B cell (primary cell): ENCODE measurements around the gene TMEM232. TPM values are rescaled to one million over a fixed set of nuclear protein-coding genes. Genes with fewer than 3 reads are reported as not detected.

Source experiments
- ATAC-seq: fragments of 200-7000 bp; cut with Tn5 transposase; one replicate; pipeline ENCODE4 v1.10.0; 2021; ENCODE audit warnings: low read depth, mild to moderate bottlenecking, moderate number of reproducible peaks, moderate library complexity
- CTCF ChIA-PET: fragments of 350-600 bp; sonication (Branson Sonifier 250); formaldehyde crosslinking; loops from one replicate; lab custom pipeline; 2021; ENCODE audit warnings: antibody characterized with exemption, inconsistent platforms; lab: Charles Lee
- POLR2A ChIA-PET: fragments of 350-600 bp; sonication (Branson Sonifier 250); formaldehyde crosslinking; loops from one replicate; lab custom pipeline; 2021; ENCODE audit warnings: antibody characterized with exemption; lab: Charles Lee
- DNase-seq: peaks from one replicate; pipeline ENCODE4 v3.0.0; 2013
- H2AFZ ChIP-seq: 2 replicates; pipeline ENCODE4 v1.6.1; 2012; ENCODE audit warnings: mild to moderate bottlenecking, low read depth, low read length; ENCODE audit not compliant: insufficient read depth, poor library complexity, severe bottlenecking
- H3K27ac ChIP-seq, 2 donors: 1 replicate in 1 of 2; 2 replicates in 1 of 2; pipeline ENCODE4 v1.5.1; 2012 to 2013; ENCODE audit warnings: low read length in 2 of 2, mild to moderate bottlenecking in 2 of 2, moderate library complexity in 1 of 2
- H3K27me3 ChIP-seq, 4 experiments: fragments of 200-600 bp in 1 of 4; sonication (generic) in 1 of 4; replicated peaks in 1 of 4; 1 replicate in 2 of 4; 2 replicates in 2 of 4; pipeline versions ENCODE4 v1.6.1 to v1.7.0; 2013 to 2016; ENCODE audit warnings: low read length in 3 of 4, mild to moderate bottlenecking in 2 of 4, mixed read lengths in 1 of 4, moderate library complexity in 1 of 4; ENCODE audit not compliant: insufficient read depth in 4 of 4, control insufficient read depth in 3 of 4; ENCODE audit errors: control extremely low read depth in 1 of 4
- H3K36me3 ChIP-seq, 2 experiments: replicated peaks in 1 of 2; 1 replicate in 1 of 2; 2 replicates in 1 of 2; pipeline versions ENCODE4 v1.6.1 to v1.7.1; 2013; ENCODE audit warnings: low read length in 1 of 2; ENCODE audit not compliant: insufficient read depth in 2 of 2, control insufficient read depth in 1 of 2; ENCODE audit errors: control extremely low read depth in 1 of 2, extremely low read depth in 1 of 2
- H3K4me1 ChIP-seq, 2 donors: fragments of 200-600 bp in 1 of 2; sonication (generic) in 1 of 2; 1 replicate in 1 of 2; 2 replicates in 1 of 2; pipeline versions ENCODE4 v1.5.1 to v1.6.1; 2013 to 2017; ENCODE audit warnings: low read length in 2 of 2; ENCODE audit not compliant: control insufficient read depth in 2 of 2, insufficient read depth in 2 of 2
- H3K4me2 ChIP-seq: replicated peaks from 2 replicates; pipeline ENCODE3; 2012; ENCODE audit warnings: mild to moderate bottlenecking, low read depth, low read length; ENCODE audit not compliant: poor library complexity, severe bottlenecking
- H3K4me3 ChIP-seq, 5 experiments: fragments of 200-600 bp in 1 of 5; sonication (generic) in 1 of 5; 1 replicate in 3 of 5; 2 replicates in 2 of 5; pipeline versions ENCODE4 v1.5.1 to v1.7.0; 2011 to 2016; ENCODE audit warnings: low read length in 4 of 5, mild to moderate bottlenecking in 4 of 5, low read depth in 2 of 5, control low read depth in 1 of 5, moderate library complexity in 1 of 5; ENCODE audit not compliant: insufficient read depth in 1 of 5; ENCODE audit errors: control extremely low read depth in 1 of 5, extremely low read depth in 1 of 5
- H3K79me2 ChIP-seq: fragments of 200-600 bp; sonication (generic); one replicate; pipeline ENCODE4 v1.6.0; 2016; ENCODE audit warnings: low read length; ENCODE audit not compliant: control insufficient read depth, insufficient read depth
- H3K9ac ChIP-seq: fragments of 200-600 bp; sonication (generic); 2 replicates; pipeline ENCODE4 v1.6.1; 2017; ENCODE audit warnings: mild to moderate bottlenecking, low read length, moderate library complexity
- H3K9me3 ChIP-seq, 3 donors: one replicate each; pipeline versions ENCODE4 v1.6.1 to v1.7.1; 2013; ENCODE audit warnings: low read length in 2 of 3; ENCODE audit not compliant: control insufficient read depth in 2 of 3, insufficient read depth in 1 of 3; ENCODE audit errors: control extremely low read depth in 1 of 3
- H4K20me1 ChIP-seq: 2 replicates; pipeline ENCODE4 v1.6.0; 2012; ENCODE audit warnings: mild to moderate bottlenecking, low read length; ENCODE audit not compliant: insufficient read depth, control insufficient read depth, poor library complexity, severe bottlenecking
- H3K27ac Mint-ChIP-seq: one replicate; pipeline ENCODE4 v1.8.0; 2021; ENCODE audit warnings: mixed read lengths
- H3K27me3 Mint-ChIP-seq: one replicate; pipeline ENCODE4 v1.8.0; 2021; ENCODE audit warnings: mixed read lengths
- H3K4me1 Mint-ChIP-seq: one replicate; pipeline ENCODE4 v1.8.0; 2021; ENCODE audit warnings: mixed read lengths
- H3K4me3 Mint-ChIP-seq: one replicate; pipeline ENCODE4 v1.8.0; 2021; ENCODE audit warnings: mixed read lengths
- H3K9me3 Mint-ChIP-seq: one replicate; pipeline ENCODE4 v1.8.0; 2022; ENCODE audit warnings: mixed read lengths; ENCODE audit not compliant: insufficient read depth
- EZH2 ChIP-seq: IDR thresholded peaks from 2 replicates; pipeline ENCODE4 v1.6.1; 2012; ENCODE audit warnings: borderline replicate concordance, low read depth, mild to moderate bottlenecking, moderate library complexity, low read length; ENCODE audit not compliant: insufficient read depth, poor library complexity, severe bottlenecking
- WGBS: methylation state at CpG from one replicate; pipeline ENCODE4 v1.1.5; 2013; ENCODE audit warnings: missing lambda C conversion rate; ENCODE audit not compliant: insufficient coverage; 5-methylcytosine and 5-hydroxymethylcytosine counted together
- intact Hi-C: fragments of 100-400 bp; cut with micrococcal nuclease; formaldehyde crosslinking; loops from one replicate; pipeline ENCODE4 v1.10.0; 2022
- polyA plus RNA-seq: library from polyadenylated mRNA; depleted of rRNA; stranded (reverse); fragments of >200 nt; gene quantifications from 2 replicates; pipeline ENCODE4 v1.2.3, GENCODE V29; 2012
- total RNA-seq, 2 donors: library from RNA; stranded (reverse); fragments of 120-200 nt in 1 of 2; gene quantifications; 1 replicate in 1 of 2; 2 replicates in 1 of 2; pipeline versions ENCODE4 v1.2.3 to v1.2.4, GENCODE V29; 2013 to 2022
- TF ChIP-seq, protein P1 (sequence below): fragments of 200-600 bp; IDR thresholded peaks from one replicate; pipeline ENCODE4 v1.8.0; 2022; ENCODE audit warnings: antibody characterized with exemption, mild to moderate bottlenecking

The TMEM232 gene
- total and polyA plus RNA-seq, 2 donors (not counting 1 experiment from before 2014, with no cell fraction given), result 0.49 to 2.9 TPM

DNA sequence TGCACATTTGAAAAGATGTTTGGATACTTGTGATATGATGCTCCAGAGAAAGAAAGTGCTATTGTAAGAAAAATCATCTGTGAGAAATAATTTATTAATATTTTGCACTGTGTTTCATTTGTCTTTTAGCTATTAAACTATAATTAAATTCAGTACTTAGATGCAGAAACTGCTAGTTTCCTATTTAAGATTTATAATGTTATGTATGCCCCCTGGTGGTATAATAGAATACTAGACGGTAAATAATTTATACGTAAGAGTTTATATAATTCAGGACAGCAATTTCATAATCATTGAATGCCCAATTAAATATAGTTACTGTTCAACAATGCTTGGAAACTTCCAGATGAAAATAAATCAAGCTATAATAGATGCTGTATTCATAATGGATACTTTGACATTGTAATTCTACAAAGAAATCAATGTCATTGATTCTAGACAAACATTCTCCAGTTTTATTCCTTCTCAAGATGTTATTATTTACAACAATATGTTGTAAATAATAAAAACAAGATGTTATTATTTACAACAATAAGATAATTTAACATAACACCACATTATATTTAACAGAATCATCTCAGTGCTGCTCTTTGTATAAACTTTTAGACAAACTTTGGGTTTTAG, 101.0 kb downstream of the TMEM232 start:
- WGBS, result no CpG with 5 or more reads among the region's 2 CpGs
- Mint-ChIP-seq H3K9me3 (peaks cover 4% of the 10 kb centered on the region), H3K27ac (no peak overlapping the region), H3K4me1 (no peaks in the 10 kb centered on the region), H3K4me3 (no peak overlapping the region), H3K27me3 (no peaks in the 10 kb centered on the region)
- Histone ChIP-seq H3K79me2 (no peaks in the 10 kb centered on the region), H3K36me3 (no peaks in the 10 kb centered on the region), H3K27ac (no peak overlapping the region), H2AFZ (no peak overlapping the region), H3K4me1 (no peaks in the 10 kb centered on the region), H4K20me1 (no peaks in the 10 kb centered on the region), H3K27me3 (no peaks in the 10 kb centered on the region), H3K9ac (no peak overlapping the region), H3K9me3 (no peaks in the 10 kb centered on the region), H3K4me3 (no peak overlapping the region), H3K4me2 (no peak overlapping the region)
- TF ChIP-seq, protein P1, sequence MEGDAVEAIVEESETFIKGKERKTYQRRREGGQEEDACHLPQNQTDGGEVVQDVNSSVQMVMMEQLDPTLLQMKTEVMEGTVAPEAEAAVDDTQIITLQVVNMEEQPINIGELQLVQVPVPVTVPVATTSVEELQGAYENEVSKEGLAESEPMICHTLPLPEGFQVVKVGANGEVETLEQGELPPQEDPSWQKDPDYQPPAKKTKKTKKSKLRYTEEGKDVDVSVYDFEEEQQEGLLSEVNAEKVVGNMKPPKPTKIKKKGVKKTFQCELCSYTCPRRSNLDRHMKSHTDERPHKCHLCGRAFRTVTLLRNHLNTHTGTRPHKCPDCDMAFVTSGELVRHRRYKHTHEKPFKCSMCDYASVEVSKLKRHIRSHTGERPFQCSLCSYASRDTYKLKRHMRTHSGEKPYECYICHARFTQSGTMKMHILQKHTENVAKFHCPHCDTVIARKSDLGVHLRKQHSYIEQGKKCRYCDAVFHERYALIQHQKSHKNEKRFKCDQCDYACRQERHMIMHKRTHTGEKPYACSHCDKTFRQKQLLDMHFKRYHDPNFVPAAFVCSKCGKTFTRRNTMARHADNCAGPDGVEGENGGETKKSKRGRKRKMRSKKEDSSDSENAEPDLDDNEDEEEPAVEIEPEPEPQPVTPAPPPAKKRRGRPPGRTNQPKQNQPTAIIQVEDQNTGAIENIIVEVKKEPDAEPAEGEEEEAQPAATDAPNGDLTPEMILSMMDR, result peak; percentile 83
- TF ChIP-seq EZH2, result no peak
- DNase-seq, result peak; percentile 20
- CTCF ChIA-PET, result interaction anchor here (0.6 to 2.4 kb wide), 6 partner anchors 12 to 1981 kb away, joined by 3 to 11 read pairs (median 3); no protein-coding TSS in a partner anchor
- ATAC-seq, result no peak
- intact Hi-C loops, result loop anchor here (10.0 kb wide), 2 partner anchors 1041 to 1701 kb away; no protein-coding TSS in a partner anchor
- POLR2A ChIA-PET, result no interaction called here

DNA sequence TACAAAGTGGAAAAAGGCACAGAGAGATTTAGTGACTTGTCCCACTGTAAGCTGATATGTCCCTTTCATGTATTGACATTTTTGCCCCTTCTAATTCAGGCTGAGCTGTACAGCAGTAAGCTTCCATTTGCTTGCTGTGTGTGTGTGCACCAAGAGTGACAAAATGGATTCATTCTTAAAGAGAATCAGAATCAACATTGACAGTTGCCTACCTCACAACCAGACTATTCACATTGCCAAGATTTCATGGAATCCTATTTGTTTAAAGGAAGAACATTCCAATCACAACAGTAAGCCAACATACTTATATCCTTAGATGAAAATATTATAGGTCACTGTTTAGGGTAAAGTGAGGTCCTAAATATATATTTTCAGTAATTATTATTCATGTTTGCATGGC, 102.6 kb downstream of the TMEM232 start:
- no peak overlapping the region for H2AFZ ChIP-seq
- no peaks in the 10 kb centered on the region for H3K27me3 Mint-ChIP-seq
- ChIA-PET CTCF (interaction anchor here (1.0 to 1.6 kb wide), 2 partner anchors 936 to 1982 kb away, joined by 3 to 4 read pairs; no protein-coding TSS in a partner anchor), POLR2A (no interaction called here)
- no peaks in the 10 kb centered on the region for H4K20me1 ChIP-seq
- no peaks in the 10 kb centered on the region for H3K36me3 ChIP-seq
- H3K4me1 Mint-ChIP-seq, result no peaks in the 10 kb centered on the region
- DNase-seq (no peak), ATAC-seq (no peak)
- H3K4me3 Mint-ChIP-seq, result no peak overlapping the region
- intact Hi-C loops, result loop anchor here (10.0 kb wide), 2 partner anchors 1039 to 1699 kb away; no protein-coding TSS in a partner anchor
- no peak overlapping the region for H3K4me2 ChIP-seq
- no peaks in the 10 kb centered on the region for H3K27me3 ChIP-seq
- no peak overlapping the region for H3K4me3 ChIP-seq
- no peak overlapping the region for H3K27ac Mint-ChIP-seq
- H3K4me1 ChIP-seq, result no peaks in the 10 kb centered on the region
- no peaks in the 10 kb centered on the region for H3K79me2 ChIP-seq
- H3K27ac ChIP-seq, result no peak overlapping the region
- no peak overlapping the region for H3K9ac ChIP-seq
- H3K9me3 Mint-ChIP-seq, result peaks cover 4% of the 10 kb centered on the region
- no peak for TF ChIP-seq EZH2
- TF ChIP-seq, protein P1, result no peak
- no peaks in the 10 kb centered on the region for H3K9me3 ChIP-seq
